ENCODE data around the gene RRP15. TPM values are rescaled to one million over a fixed set of nuclear protein-coding genes. Genes with fewer than 3 reads are reported as not detected.

Gene RRP15
- total and polyA plus RNA-seq, 8 donors: 13.8 to 31.7 (median 26.7) TPM

DNA sequence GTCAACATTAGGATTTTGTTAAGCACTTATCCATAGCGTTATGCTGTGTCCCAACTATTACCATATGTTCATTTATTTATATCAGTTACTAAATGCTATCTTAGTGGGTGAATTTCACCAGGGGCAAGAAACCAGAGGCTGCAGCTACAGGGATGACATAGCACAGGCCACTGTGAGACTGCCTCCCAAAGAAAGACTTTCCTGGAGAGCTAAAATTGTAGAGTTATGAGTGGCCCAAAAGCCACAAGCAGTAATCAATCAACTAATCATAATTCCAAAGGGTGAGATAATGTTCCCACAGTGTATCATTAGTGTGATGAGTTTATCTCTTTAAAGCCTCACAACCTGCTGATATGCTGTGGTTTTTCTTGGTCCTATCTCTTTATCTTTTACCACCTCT, 56.2 kb downstream of the RRP15 start:
- no peak overlapping the region for H3K4me3 ChIP-seq
- no peak for DNase-seq
- H3K4me1 ChIP-seq: peaks cover 0 to 15% of the 10 kb centered on the region in 2 donors
- no peak overlapping the region for H3K27ac ChIP-seq
- ATAC-seq: no peak
- intact Hi-C loops (cut with DNase I): loop anchor here in 1 of 2 donors (10.0 kb wide), 1 partner anchor 723 kb away; no protein-coding TSS in a partner anchor
- peaks cover 0 to 20% of the 10 kb centered on the region in 2 donors for H3K27me3 ChIP-seq
- TF ChIP-seq, protein P1, sequence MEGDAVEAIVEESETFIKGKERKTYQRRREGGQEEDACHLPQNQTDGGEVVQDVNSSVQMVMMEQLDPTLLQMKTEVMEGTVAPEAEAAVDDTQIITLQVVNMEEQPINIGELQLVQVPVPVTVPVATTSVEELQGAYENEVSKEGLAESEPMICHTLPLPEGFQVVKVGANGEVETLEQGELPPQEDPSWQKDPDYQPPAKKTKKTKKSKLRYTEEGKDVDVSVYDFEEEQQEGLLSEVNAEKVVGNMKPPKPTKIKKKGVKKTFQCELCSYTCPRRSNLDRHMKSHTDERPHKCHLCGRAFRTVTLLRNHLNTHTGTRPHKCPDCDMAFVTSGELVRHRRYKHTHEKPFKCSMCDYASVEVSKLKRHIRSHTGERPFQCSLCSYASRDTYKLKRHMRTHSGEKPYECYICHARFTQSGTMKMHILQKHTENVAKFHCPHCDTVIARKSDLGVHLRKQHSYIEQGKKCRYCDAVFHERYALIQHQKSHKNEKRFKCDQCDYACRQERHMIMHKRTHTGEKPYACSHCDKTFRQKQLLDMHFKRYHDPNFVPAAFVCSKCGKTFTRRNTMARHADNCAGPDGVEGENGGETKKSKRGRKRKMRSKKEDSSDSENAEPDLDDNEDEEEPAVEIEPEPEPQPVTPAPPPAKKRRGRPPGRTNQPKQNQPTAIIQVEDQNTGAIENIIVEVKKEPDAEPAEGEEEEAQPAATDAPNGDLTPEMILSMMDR (IDR thresholded peaks at IDR 0.05): no peak
- no peaks in the 10 kb centered on the region for H3K9me3 ChIP-seq
- no peaks in the 10 kb centered on the region for H3K36me3 ChIP-seq

DNA sequence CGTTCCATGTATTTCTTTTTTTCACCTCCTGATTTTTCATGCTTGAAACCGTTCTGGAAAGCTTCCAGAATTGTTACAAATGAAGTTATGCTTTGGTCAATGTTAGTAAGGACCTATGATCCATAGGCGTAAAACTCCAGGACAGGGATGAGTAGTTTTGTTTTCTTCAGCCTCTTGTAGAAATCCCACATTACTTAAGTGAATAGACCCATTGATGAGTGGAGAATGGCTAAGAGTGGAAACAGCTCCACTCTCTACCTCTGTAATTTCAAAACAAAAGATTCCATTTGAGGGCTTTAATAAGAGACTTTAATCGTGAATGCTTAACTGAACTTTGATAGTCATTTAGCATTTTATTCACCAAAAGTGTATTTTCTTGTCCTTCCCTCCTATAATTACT, 57.0 kb downstream of the RRP15 start:
- DNase-seq (no peak), ATAC-seq (no peak)
- Histone ChIP-seq H3K36me3 (no peaks in the 10 kb centered on the region), H3K4me3 (no peak overlapping the region), H3K9me3 (no peaks in the 10 kb centered on the region), H3K27ac (no peak overlapping the region), H3K27me3 (peaks cover 0 to 27% of the 10 kb centered on the region in 2 donors), H3K4me1 (peaks cover 0 to 23% of the 10 kb centered on the region in 2 donors)
- intact Hi-C loops (cut with DNase I): loop anchor here in 1 of 2 donors (10.0 kb wide), 1 partner anchor 723 kb away; no protein-coding TSS in a partner anchor
- TF ChIP-seq, protein P1 (IDR thresholded peaks at IDR 0.05): no peak

DNA sequence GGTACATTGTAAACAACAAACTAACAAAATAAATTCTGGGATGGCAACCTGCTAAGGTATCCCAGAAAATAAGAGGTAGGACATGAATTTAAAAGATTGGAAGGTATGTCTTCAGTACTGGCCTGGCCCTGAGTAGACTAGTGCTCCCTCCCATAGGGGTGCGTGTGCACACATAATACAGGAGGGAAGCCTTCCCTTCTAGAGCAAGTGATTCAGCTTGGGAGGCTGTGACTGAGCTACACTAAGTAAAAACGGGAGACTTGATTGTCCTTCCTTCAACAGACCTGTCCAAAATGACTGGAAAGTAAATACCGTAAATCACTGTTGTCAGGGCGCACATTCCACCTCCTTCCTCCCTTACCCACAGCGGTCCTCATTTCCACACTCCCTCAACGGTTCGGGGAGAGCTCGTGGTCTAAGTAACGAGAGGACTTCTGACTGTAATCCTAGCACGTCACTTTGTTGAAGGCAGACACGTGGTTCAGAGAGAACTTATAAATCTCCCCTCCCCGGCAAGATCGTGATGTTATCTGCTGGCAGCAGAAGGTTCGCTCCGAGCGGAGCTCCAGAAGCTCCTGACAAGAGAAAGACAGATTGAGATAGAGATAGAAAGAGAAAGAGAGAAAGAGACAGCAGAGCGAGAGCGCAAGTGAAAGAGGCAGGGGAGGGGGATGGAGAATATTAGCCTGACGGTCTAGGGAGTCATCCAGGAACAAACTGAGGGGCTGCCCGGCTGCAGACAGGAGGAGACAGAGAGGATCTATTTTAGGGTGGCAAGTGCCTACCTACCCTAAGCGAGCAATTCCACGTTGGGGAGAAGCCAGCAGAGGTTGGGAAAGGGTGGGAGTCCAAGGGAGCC, 60.0 kb downstream of the RRP15 start, which contains the start of gene TGFB2:
Gene TGFB2, plus strand, starts transcription at position 523 of the 859 bp plus-strand sequence. CDS start 1,366 bp downstream, outside the sequence.
- intact Hi-C loops (cut with DNase I): loop anchor here in 1 of 2 donors (10.0 kb wide), 1 partner anchor 720 kb away; no protein-coding TSS in a partner anchor
- peak within 1 kb of the TSS; percentile 73 to 86 for H3K27ac ChIP-seq
- ATAC-seq: peak; percentile 58
- H3K27me3 ChIP-seq: peaks cover 0 to 43% of the 10 kb centered on the region in 2 donors
- no peaks in the 10 kb centered on the region for H3K36me3 ChIP-seq
- peak within 1 kb of the TSS; percentile 54 to 64 for H3K4me3 ChIP-seq
- DNase-seq: peak in 2 of 4 donors; percentile 78 to 88
- peaks cover 0 to 28% of the 10 kb centered on the region in 2 donors for H3K4me1 ChIP-seq
- TF ChIP-seq, protein P1 (IDR thresholded peaks at IDR 0.05): no peak
- H3K9me3 ChIP-seq: no peaks in the 10 kb centered on the region

DNA sequence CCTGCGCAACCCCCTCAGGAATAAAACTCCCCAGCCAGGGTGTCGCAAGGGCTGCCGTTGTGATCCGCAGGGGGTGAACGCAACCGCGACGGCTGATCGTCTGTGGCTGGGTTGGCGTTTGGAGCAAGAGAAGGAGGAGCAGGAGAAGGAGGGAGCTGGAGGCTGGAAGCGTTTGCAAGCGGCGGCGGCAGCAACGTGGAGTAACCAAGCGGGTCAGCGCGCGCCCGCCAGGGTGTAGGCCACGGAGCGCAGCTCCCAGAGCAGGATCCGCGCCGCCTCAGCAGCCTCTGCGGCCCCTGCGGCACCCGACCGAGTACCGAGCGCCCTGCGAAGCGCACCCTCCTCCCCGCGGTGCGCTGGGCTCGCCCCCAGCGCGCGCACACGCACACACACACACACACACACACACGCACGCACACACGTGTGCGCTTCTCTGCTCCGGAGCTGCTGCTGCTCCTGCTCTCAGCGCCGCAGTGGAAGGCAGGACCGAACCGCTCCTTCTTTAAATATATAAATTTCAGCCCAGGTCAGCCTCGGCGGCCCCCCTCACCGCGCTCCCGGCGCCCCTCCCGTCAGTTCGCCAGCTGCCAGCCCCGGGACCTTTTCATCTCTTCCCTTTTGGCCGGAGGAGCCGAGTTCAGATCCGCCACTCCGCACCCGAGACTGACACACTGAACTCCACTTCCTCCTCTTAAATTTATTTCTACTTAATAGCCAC, 60.7 kb downstream of the RRP15 start:
- TF ChIP-seq, protein P1 (IDR thresholded peaks at IDR 0.05): no peak
- H3K4me1 ChIP-seq: peaks cover 4 to 35% of the 10 kb centered on the region in 2 donors
- DNase-seq (peak in 3 of 4 donors; percentile 77 to 86 (median 85)), ATAC-seq (peak; percentile 73)
- peak overlapping the region; percentile 54 to 64 for H3K4me3 ChIP-seq
- peak overlapping the region; percentile 73 to 86 for H3K27ac ChIP-seq
- no peaks in the 10 kb centered on the region for H3K9me3 ChIP-seq
- intact Hi-C loops (cut with DNase I): loop anchor here in 1 of 2 donors (10.0 kb wide), 1 partner anchor 719 kb away; no protein-coding TSS in a partner anchor
- H3K27me3 ChIP-seq: peaks cover 0 to 43% of the 10 kb centered on the region in 2 donors
- no peaks in the 10 kb centered on the region for H3K36me3 ChIP-seq
